GM13976 (cell line): ENCODE measurements around the gene KIR2DL4.
"Not testable (repeated sequence)": the region's sequence is repeated elsewhere in the genome, so short reads cannot be mapped to it uniquely, and the experiment has no call there.

Source experiments
- DNase-seq: peaks from one replicate; pipeline ENCODE4 v3.0.0; 2012; ENCODE audit warnings: low spot score
- in situ Hi-C: fragments of 300-500 bp; cut with MboI; formaldehyde crosslinking; loops from one replicate; pipeline ENCODE4 v1.12.0; 2022; ENCODE audit warnings: low sequenced_read_pairs, mixed read lengths, inconsistent platforms; ENCODE audit not compliant: unreplicated experiment
- TF ChIP-seq, protein P1 (sequence below): IDR thresholded peaks from 2 replicates; pipeline ENCODE4 v1.5.1; 2012; ENCODE audit warnings: borderline replicate concordance, mild to moderate bottlenecking; ENCODE audit not compliant: insufficient read depth; ENCODE audit errors: extremely low read depth, missing control alignments, control extremely low read depth

Gene KIR2DL4

DNA sequence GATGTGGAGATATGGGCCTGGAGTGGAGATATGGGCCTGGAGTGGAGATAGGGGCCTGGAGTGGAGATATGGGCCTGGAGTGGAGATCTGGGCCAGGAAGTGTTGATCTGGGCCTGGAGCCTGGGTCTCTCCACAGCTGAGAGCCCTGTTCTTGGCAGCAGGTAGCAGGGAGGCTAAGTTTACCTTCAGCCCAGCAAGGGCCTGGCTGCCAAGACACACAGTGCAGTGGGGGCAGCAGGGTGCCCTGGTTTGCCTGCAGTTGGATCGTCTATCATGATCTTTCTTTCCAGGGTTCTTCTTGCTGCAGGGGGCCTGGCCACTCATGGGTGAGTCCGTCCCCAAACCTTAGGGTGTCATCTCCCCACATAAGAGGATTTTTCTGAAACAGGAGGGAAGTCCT, 47.5 kb downstream of the KIR2DL4 start:
- TF ChIP-seq, protein P1, sequence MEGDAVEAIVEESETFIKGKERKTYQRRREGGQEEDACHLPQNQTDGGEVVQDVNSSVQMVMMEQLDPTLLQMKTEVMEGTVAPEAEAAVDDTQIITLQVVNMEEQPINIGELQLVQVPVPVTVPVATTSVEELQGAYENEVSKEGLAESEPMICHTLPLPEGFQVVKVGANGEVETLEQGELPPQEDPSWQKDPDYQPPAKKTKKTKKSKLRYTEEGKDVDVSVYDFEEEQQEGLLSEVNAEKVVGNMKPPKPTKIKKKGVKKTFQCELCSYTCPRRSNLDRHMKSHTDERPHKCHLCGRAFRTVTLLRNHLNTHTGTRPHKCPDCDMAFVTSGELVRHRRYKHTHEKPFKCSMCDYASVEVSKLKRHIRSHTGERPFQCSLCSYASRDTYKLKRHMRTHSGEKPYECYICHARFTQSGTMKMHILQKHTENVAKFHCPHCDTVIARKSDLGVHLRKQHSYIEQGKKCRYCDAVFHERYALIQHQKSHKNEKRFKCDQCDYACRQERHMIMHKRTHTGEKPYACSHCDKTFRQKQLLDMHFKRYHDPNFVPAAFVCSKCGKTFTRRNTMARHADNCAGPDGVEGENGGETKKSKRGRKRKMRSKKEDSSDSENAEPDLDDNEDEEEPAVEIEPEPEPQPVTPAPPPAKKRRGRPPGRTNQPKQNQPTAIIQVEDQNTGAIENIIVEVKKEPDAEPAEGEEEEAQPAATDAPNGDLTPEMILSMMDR = no peak
- in situ Hi-C loops = no loop called here

DNA sequence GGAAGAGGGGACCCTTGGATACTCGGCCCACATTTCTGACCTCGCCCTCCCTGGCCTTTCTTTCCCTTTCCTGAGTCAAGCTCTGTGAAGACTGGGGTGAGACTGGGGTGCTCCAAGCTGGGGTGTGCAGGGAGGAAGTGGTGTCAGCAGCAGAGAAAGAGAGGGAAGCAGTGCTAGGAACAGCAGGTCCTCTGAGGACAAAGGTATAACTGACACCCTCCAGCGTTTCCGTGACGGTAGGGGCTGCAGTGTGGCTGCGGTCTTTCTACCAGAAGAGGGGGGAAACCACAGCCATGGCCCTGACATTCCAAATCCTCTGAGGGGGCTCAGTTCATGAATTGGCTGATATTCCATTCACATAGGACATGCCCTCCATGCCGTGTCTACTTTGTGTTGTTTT, 47.9 kb downstream of the KIR2DL4 start:
- in situ Hi-C loops = no loop called here
- no peak for DNase-seq
- TF ChIP-seq, protein P1 = no peak

More for the DNA sequence above, 47.5 kb downstream of the KIR2DL4 start:
- no peak for DNase-seq

GRCh38 chr19:54855241-54855640, 51.8 kb downstream of the KIR2DL4 start:
- in situ Hi-C loops, DNase-seq: not testable (repeated sequence)

DNA sequence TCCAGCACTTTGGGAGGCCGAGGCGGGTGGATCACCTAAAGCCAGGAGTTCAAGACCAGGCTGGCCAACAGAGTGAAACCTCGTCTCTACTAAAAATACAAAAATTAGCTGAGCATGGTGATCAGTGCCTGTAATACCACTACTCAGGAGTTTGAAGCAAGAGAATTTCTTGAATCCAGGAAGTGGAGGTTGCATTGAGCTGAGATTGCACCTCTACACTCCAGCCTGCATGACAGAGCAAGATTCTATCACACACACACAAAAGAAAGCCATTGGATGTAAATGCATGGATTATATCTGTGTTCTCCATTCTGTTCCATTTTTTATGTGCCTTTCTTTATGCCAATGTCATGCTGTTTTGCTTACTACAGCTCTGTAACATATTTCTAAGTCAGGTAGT, 55.1 kb downstream of the KIR2DL4 start:
- in situ Hi-C loops, DNase-seq: not testable (repeated sequence)

- in situ Hi-C loops, DNase-seq: not testable (repeated sequence)
Observed at GRCh38 chr19:54859421-54859820, 56.0 kb downstream of the KIR2DL4 start.

- DNase-seq, in situ Hi-C loops: not testable (repeated sequence)
Observed at GRCh38 chr19:54863459-54863858, 60.0 kb downstream of the KIR2DL4 start.
